Vagina (tissue), 2 donors: ENCODE data around the gene C2CD4A. TPM values are rescaled to one million over a fixed set of nuclear protein-coding genes. Genes with fewer than 3 reads are reported as not detected.
A peak's percentile ranks its signal among the peaks of the same experiment; 100 is the strongest.

Experiments used
- DNase-seq, 2 donors: peaks; one replicate each; pipeline ENCODE4 v3.0.0-alpha.2; 2017; ENCODE audit errors: extremely low spot score in 2 of 2
- H3K27ac ChIP-seq: fragments of 200-600 bp; sonication (generic); one replicate; pipeline ENCODE4 v1.5.1; 2019
- H3K27me3 ChIP-seq: fragments of 200-600 bp; sonication (generic); one replicate; pipeline ENCODE4 v1.5.1; 2019
- H3K36me3 ChIP-seq, 2 donors: fragments of 200-600 bp; sonication (generic); one replicate each; pipeline ENCODE4 v1.5.1; 2017 to 2019
- H3K4me1 ChIP-seq: fragments of 200-600 bp; sonication (generic); one replicate; pipeline ENCODE4 v1.5.1; 2019
- H3K4me3 ChIP-seq, 2 donors: fragments of 200-600 bp; sonication (generic); 1 replicate in 1 of 2; 2 replicates in 1 of 2; pipeline ENCODE4 v1.5.1; 2016 to 2019
- H3K9me3 ChIP-seq: fragments of 200-600 bp; sonication (generic); one replicate; pipeline ENCODE4 v1.5.1; 2019
- CTCF ChIP-seq, 3 experiments: fragments of 450-650 bp in 2 of 3; fragments of 200-600 bp in 1 of 3; sonication (generic) in 1 of 3; IDR thresholded peaks; one replicate each; pipeline ENCODE4 v1.5.1; 2017 to 2019; ENCODE audit warnings: antibody characterized with exemption in 3 of 3, mild to moderate bottlenecking in 2 of 3, moderate library complexity in 2 of 3
- POLR2A ChIP-seq, 2 donors: fragments of 450-650 bp; IDR thresholded peaks; one replicate each; pipeline ENCODE4 v1.6.1; 2017; ENCODE audit warnings: antibody characterized with exemption in 2 of 2, mild to moderate bottlenecking in 2 of 2, moderate library complexity in 2 of 2
- POLR2AphosphoS5 ChIP-seq, 2 donors: sonication (generic); formaldehyde crosslinking; IDR thresholded peaks; one replicate each; pipeline ENCODE4 v1.9.0; 2017; ENCODE audit warnings: antibody characterized with exemption in 2 of 2, mild to moderate bottlenecking in 2 of 2, low read depth in 1 of 2; ENCODE audit not compliant: insufficient read depth in 1 of 2
- intact Hi-C: fragments of 100-400 bp; cut with DNase I; formaldehyde crosslinking; loops from one replicate; pipeline ENCODE4 v1.15.1; 2023
- total RNA-seq: library from RNA; depleted of rRNA; stranded (reverse); fragments of >200 nt; gene quantifications from one replicate; pipeline ENCODE4 v1.2.3, GENCODE V29; 2016

C2CD4A gene, protein sequence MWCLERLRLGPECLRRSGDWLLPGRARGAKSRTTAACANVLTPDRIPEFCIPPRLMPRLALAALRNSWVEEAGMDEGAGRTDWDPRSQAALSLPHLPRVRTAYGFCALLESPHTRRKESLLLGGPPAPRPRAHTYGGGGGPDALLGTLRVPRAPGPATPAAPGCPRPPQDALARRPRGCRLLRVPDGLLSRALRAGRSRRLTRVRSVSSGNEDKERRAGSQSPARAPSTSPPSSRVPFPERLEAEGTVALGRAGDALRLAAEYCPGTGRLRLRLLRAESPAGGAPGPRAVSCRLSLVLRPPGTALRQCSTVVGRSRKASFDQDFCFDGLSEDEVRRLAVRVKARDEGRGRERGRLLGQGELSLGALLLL
- total RNA-seq = not detected

- intact Hi-C loops = no loop called here
- Histone ChIP-seq H3K9me3 (no peaks in the 10 kb centered on the region), H3K36me3 (no peaks in the 10 kb centered on the region), H3K27me3 (no peaks in the 10 kb centered on the region), H3K4me1 (peaks cover 25% of the 10 kb centered on the region), H3K4me3 (peak within 1 kb of the TSS; percentile 54 to 71), H3K27ac (peak within 1 kb of the TSS; percentile 14)
- DNase-seq = no peak
- TF ChIP-seq POLR2AphosphoS5 (IDR thresholded peaks at IDR 0.05; ENCODE audit: insufficient read depth in 1 of 2, low read depth in 1 of 2) (peak in 1 of 2 donors; percentile 52), POLR2A (IDR thresholded peaks at IDR 0.05) (no peak)
These were observed at the start of gene C2CD4A for GRCh38 chr15:62066663-62067447. TSS of gene C2CD4A (plus strand) at chr15:62066977. CDS start at chr15:62067614, 637 bp downstream.

DNA sequence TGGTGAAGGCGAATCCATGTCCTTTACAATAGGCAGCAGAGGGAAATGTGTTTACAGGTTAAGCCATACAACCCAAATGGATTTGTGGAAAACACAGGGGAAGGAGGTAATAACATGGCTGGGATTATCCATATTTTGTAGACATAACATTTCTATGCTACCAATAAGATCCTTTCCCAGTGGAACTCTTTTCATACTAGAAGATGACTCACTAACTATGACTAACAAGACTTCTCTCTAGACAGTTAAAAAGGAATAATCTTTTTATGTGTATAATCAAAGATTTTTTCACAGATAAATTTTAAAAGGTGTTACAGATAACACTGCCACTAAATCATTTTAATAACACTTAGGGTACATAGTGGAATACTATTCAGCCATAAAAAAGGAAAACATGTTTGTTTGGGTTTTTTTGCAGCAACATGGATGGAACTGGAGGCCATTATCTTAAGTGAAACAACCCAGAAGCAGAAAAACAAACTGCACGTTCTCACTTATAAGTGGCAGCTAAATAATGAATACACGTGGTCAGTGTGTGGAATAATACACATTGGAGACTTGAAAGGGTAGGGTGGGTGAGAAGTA, 46.1 kb upstream of the C2CD4A start:
- no peak overlapping the region for H3K27ac ChIP-seq
- intact Hi-C loops = no loop called here
- H3K27me3 ChIP-seq = no peaks in the 10 kb centered on the region
- TF ChIP-seq POLR2A (IDR thresholded peaks at IDR 0.05) (no peak), CTCF (IDR thresholded peaks at IDR 0.05) (no peak), POLR2AphosphoS5 (IDR thresholded peaks at IDR 0.05; ENCODE audit: insufficient read depth in 1 of 2, low read depth in 1 of 2) (no peak)
- no peak for DNase-seq
- no peaks in the 10 kb centered on the region for H3K4me1 ChIP-seq
- no peaks in the 10 kb centered on the region for H3K9me3 ChIP-seq
- no peak overlapping the region for H3K4me3 ChIP-seq
- no peaks in the 10 kb centered on the region for H3K36me3 ChIP-seq

GRCh38 chr15:62021991-62022600, 44.7 kb upstream of the C2CD4A start:
- no peak for DNase-seq
- Histone ChIP-seq H3K4me1 (no peaks in the 10 kb centered on the region), H3K4me3 (no peak overlapping the region), H3K9me3 (no peaks in the 10 kb centered on the region), H3K36me3 (no peaks in the 10 kb centered on the region), H3K27me3 (no peaks in the 10 kb centered on the region), H3K27ac (no peak overlapping the region)
- no peak for TF ChIP-seq POLR2A (IDR thresholded peaks at IDR 0.05)
- no peak for TF ChIP-seq POLR2AphosphoS5 (IDR thresholded peaks at IDR 0.05; ENCODE audit: insufficient read depth in 1 of 2, low read depth in 1 of 2)
- TF ChIP-seq CTCF (IDR thresholded peaks at IDR 0.05) = no peak
- intact Hi-C loops = no loop called here

DNA sequence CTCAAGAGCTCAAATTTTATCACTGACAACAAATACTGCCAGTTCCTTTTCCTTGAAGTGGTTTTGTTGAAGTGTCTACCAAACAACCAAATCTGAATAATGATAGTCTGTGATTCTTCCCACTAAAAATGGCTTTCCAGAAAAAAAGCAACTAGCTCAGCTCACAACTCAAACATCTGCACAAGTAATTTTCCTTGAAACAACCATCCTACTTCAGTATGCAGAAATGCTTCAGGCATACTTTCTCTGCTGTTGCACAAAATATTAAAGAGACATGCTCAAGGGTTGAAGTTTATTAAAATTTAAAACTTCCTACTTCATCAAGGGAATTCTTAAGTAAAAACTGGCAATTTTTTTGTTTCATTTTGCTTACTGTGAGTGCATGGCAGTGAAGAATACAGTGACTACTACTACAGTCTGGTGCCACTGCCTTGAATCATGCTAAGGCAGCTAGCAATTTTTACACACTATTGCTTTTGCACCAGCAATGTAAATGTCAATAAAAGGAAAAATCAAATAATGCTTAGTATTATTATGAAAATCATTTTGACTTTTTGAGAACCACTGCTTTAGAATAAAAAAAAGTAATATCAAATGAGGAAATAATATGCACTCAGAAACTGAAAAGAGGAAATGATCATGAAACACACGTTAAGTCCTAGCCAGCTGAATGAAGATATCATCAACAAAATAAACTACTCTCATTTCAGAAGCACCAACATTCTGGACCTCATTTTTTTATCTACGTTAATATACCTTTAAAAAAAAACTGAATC, 40.1 kb upstream of the C2CD4A start:
- H3K27me3 ChIP-seq = no peaks in the 10 kb centered on the region
- intact Hi-C loops = no loop called here
- no peaks in the 10 kb centered on the region for H3K9me3 ChIP-seq
- no peak overlapping the region for H3K4me3 ChIP-seq
- H3K27ac ChIP-seq = no peak overlapping the region
- peaks cover 0 to 15% of the 10 kb centered on the region in 2 donors for H3K36me3 ChIP-seq
- no peak for TF ChIP-seq POLR2A (IDR thresholded peaks at IDR 0.05)
- TF ChIP-seq POLR2AphosphoS5 (IDR thresholded peaks at IDR 0.05; ENCODE audit: insufficient read depth in 1 of 2, low read depth in 1 of 2) = no peak
- TF ChIP-seq CTCF (IDR thresholded peaks at IDR 0.05) = no peak
- no peak for DNase-seq
- no peaks in the 10 kb centered on the region for H3K4me1 ChIP-seq

GRCh38 chr15:62027263-62027565, 39.6 kb upstream of the C2CD4A start:
- no peaks in the 10 kb centered on the region for H3K9me3 ChIP-seq
- H3K4me3 ChIP-seq = no peak overlapping the region
- intact Hi-C loops = no loop called here
- DNase-seq = no peak
- no peaks in the 10 kb centered on the region for H3K4me1 ChIP-seq
- no peak for TF ChIP-seq CTCF (IDR thresholded peaks at IDR 0.05)
- TF ChIP-seq POLR2A (IDR thresholded peaks at IDR 0.05) = no peak
- no peak for TF ChIP-seq POLR2AphosphoS5 (IDR thresholded peaks at IDR 0.05; ENCODE audit: insufficient read depth in 1 of 2, low read depth in 1 of 2)
- peaks cover 0 to 15% of the 10 kb centered on the region in 2 donors for H3K36me3 ChIP-seq
- H3K27me3 ChIP-seq = no peaks in the 10 kb centered on the region
- no peak overlapping the region for H3K27ac ChIP-seq
